ENCODE data around the gene APOBEC3A.
"Not testable (repeated sequence)": the region's sequence is repeated elsewhere in the genome, so short reads cannot be mapped to it uniquely, and the experiment has no call there.

The APOBEC3A gene

DNA sequence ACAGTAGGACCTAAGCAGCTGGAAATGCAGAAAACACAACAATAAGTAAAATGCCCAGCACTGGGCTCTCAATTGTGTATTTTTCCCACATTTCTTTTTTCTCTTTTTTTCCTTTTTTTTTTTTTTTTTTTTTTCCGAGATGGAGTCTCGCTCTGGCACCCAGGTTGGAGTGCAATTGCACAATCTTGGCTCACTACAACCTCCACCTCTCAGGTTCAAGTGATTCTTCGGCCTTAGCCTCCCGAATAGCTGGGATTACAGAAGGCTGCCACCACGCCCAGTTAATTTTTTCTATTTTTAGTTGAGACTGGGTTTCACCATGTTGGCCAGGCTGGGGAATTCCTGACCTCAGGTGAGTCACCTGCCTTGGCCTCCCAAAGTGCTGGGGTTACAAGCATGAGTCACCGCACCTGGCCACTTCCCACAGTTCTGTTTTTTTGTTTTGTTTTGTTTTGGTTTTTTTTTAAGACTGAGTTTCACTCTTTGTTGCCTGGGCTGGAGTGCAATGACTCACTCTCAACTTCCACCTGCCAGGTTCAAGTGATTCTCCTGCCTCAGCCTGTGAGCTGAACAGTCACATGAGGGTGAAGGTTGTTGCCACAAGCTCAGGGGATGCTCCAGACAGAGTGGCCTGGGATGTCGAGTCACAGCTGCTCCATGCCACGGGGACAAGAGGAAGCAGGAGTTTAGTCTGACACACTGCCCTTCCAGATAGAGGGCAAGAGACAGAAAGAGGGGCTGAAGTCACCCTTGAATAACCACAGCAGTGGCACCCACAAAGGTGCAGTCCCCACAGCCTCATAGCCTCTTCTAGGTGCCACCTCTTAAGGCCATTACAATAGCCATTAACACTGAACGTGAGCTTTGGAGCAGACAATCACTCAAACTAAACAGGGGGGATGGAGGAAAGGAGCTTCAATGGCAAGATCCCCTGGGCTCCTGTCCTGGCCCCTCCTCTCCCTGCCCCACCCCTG lies 27.7 kb downstream of the APOBEC3A start:
- not testable (repeated sequence) for H3K27me3 ChIP-seq (ENCODE audit: insufficient read depth, low read length); H3K9me3 ChIP-seq (ENCODE audit: insufficient read depth, low read depth, low read length); H3K9ac ChIP-seq (ENCODE audit: low read depth, low read length); H3K36me3 ChIP-seq (ENCODE audit: insufficient read depth, low read length); H3K4me3 ChIP-seq (ENCODE audit: low read length)
- Histone ChIP-seq H3K4me1 (ENCODE audit: insufficient read depth, low read length) (peaks cover 10% of the 10 kb centered on the region; the same call in 1 of the 2 replicates), H3K27ac (ENCODE audit: low read depth, low read length) (0 out of 2 replicates have a peak overlapping the region, but pooled peaks have one; percentile 35)
- WGBS: 88% methylated on average over 8 of the region's 9 CpGs

DNA sequence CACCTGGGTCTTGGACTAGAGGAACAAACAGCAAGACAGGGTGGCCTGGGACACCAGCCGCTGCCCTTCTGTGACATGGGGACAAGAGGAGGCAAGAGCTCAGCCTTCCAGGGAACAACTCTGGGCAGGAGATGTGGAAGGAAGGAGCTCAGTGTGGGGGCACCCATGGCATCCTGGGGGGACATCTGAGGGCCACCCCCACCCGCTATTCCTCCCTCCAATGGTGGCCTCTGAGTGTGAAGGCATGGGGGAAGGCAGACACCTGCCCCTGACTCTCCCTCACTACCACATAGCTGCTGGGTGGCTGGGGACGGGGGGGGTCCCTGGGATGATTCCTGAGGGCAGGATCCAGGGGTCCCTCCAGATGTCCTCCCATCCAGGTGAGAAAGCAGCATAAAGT lies 29.2 kb downstream of the APOBEC3A start:
- Histone ChIP-seq H3K27ac (ENCODE audit: low read depth, low read length) (no peak overlapping the region), H3K27me3 (ENCODE audit: insufficient read depth, low read length) (no peaks in the 10 kb centered on the region), H3K4me1 (ENCODE audit: insufficient read depth, low read length) (0 out of 2 replicates have a peak, but pooled peaks cover 1% of the 10 kb centered on the region), H3K9ac (ENCODE audit: low read depth, low read length) (no peak overlapping the region), H3K36me3 (ENCODE audit: insufficient read depth, low read length) (no peaks in the 10 kb centered on the region), H3K4me3 (ENCODE audit: low read length) (no peak overlapping the region), H3K9me3 (ENCODE audit: insufficient read depth, low read depth, low read length) (peaks cover 6% of the 10 kb centered on the region; the same call in 1 of the 2 replicates)
- WGBS: 95% methylated on average over 3 of the region's 3 CpGs

DNA sequence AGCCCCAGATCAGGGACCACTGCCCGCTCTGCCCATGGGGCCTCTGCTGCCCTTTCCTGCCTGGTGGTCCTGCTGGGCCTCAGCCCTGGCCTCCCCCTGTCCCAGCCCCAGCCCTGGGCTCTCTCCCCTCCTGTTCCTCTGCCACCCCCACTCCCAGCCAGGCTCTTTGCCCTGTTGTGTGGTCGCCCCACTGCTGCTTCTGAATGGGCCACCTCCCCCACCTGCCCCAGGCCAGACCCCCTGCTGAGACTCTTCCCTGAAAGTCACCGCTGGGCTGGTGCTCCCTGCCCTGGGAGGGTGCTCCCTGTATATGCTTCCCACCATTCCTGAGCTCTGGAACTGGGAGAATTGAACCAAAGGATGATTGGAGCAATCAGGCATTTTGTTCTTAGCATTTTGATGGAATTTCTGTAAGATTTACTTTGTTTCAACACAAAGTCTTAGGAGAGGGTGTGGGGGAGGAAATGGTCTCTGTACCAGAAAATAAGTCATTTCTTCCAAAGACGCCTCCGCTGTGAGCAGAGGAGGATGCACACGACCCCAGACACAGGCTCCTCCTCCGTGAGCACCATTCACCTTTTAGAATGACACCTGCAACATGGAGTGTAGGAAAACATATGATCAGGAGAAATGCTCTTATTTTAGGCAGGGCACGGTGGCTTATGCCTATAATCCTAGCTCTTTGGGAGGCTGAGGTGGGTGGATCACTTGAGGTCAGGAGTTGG lies 29.9 kb downstream of the APOBEC3A start:
- Histone ChIP-seq H3K27me3 (ENCODE audit: insufficient read depth, low read length) (no peaks in the 10 kb centered on the region), H3K27ac (ENCODE audit: low read depth, low read length) (no peak overlapping the region), H3K9ac (ENCODE audit: low read depth, low read length) (no peak overlapping the region), H3K4me1 (ENCODE audit: insufficient read depth, low read length) (0 out of 2 replicates have a peak, but pooled peaks cover under 1% of the 10 kb centered on the region), H3K9me3 (ENCODE audit: insufficient read depth, low read depth, low read length) (peaks cover 6% of the 10 kb centered on the region; the same call in 1 of the 2 replicates), H3K4me3 (ENCODE audit: low read length) (no peak overlapping the region), H3K36me3 (ENCODE audit: insufficient read depth, low read length) (no peaks in the 10 kb centered on the region)
- 74% methylated on average over 8 of the region's 8 CpGs for WGBS

DNA sequence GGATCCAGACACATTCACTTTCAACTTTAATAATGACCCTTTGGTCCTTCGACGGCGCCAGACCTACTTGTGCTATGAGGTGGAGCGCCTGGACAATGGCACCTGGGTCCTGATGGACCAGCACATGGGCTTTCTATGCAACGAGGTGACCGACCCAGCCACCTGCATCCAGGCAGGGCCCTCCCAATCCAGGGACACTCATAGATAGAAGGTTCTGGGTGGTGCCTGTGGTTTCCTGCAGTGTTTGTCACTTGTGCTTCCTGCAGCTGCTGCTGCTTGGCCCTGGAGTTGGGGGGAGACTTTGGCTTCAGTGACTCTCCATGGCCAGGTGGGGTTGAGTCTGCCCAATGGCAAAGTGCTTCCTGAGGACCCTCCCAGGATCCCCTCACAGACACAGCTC lies 32.1 kb downstream of the APOBEC3A start:
- Histone ChIP-seq H3K27me3 (ENCODE audit: insufficient read depth, low read length) (no peaks in the 10 kb centered on the region), H3K4me3 (ENCODE audit: low read length) (no peak overlapping the region), H3K4me1 (ENCODE audit: insufficient read depth, low read length) (peaks cover 3% of the 10 kb centered on the region; the same call in 1 of the 2 replicates), H3K9me3 (ENCODE audit: insufficient read depth, low read depth, low read length) (peaks cover 2% of the 10 kb centered on the region; the same call in 1 of the 2 replicates), H3K9ac (ENCODE audit: low read depth, low read length) (no peak overlapping the region), H3K27ac (ENCODE audit: low read depth, low read length) (no peak overlapping the region), H3K36me3 (ENCODE audit: insufficient read depth, low read length) (no peaks in the 10 kb centered on the region)
- WGBS: 96% methylated on average over 6 of the region's 6 CpGs

DNA sequence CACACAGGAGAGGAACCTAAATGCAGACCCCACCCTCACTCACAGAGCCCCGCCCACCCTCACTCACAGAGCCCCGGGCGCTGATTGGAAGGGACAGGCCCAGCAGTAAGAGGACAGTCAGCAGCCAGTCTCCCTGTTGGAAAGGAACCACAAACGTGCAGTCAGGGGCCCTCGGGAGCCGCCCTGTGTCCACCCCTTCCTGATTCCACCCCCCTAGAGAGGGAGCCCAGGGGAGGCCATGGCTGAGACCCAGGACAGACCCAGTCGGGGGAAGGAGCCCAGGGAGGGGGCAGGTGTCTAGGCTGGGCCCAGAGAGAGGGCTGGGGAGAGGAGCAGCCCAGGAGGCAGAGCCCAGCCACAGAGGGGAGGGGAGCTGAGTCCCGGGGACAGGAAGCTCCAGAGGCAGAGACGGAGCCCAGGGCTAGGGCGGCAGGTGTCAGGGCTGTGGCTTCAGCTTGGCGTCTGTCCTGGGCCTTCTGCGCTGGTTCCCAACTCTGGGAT lies 35.5 kb downstream of the APOBEC3A start:
- H3K27me3 ChIP-seq (ENCODE audit: insufficient read depth, low read length); H3K9me3 ChIP-seq (ENCODE audit: insufficient read depth, low read depth, low read length); H3K4me1 ChIP-seq (ENCODE audit: insufficient read depth, low read length); H3K9ac ChIP-seq (ENCODE audit: low read depth, low read length); H3K27ac ChIP-seq (ENCODE audit: low read depth, low read length); H3K36me3 ChIP-seq (ENCODE audit: insufficient read depth, low read length): not testable (repeated sequence)
- H3K4me3 ChIP-seq (ENCODE audit: low read length): 0 out of 2 replicates have a peak overlapping the region, but pooled peaks have one; percentile 8
- WGBS: 23% methylated on average over 9 of the region's 12 CpGs

DNA sequence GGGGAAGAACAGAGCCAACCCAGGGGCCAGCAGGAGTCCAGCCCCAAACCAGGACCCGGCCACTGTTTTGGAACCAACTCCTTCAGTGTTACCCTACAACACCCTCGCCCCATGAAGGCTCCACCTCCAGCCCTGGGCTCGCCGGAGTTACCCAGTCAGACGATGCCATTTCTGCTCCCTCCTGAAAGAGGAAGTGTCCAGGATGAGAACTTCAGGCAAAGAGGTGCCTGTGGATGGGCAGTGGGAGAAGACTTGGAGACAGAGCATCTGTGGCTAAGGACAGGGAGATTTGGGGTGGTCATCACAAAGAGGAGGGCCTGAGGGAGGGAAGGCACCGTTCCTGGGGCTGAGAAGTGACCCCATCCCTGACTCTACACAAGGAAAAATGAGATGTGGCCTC lies 38.7 kb downstream of the APOBEC3A start:
- H3K27ac ChIP-seq (ENCODE audit: low read depth, low read length): no peak overlapping the region
- no peaks in the 10 kb centered on the region for H3K9me3 ChIP-seq (ENCODE audit: insufficient read depth, low read depth, low read length)
- no peaks in the 10 kb centered on the region for H3K36me3 ChIP-seq (ENCODE audit: insufficient read depth, low read length)
- no peak overlapping the region for H3K4me3 ChIP-seq (ENCODE audit: low read length)
- peaks cover 3% of the 10 kb centered on the region; the same call in 1 of the 2 replicates for H3K4me1 ChIP-seq (ENCODE audit: insufficient read depth, low read length)
- H3K27me3 ChIP-seq (ENCODE audit: insufficient read depth, low read length): no peaks in the 10 kb centered on the region
- 95% methylated on average over 6 of the region's 6 CpGs for WGBS
- no peak overlapping the region for H3K9ac ChIP-seq (ENCODE audit: low read depth, low read length)

DNA sequence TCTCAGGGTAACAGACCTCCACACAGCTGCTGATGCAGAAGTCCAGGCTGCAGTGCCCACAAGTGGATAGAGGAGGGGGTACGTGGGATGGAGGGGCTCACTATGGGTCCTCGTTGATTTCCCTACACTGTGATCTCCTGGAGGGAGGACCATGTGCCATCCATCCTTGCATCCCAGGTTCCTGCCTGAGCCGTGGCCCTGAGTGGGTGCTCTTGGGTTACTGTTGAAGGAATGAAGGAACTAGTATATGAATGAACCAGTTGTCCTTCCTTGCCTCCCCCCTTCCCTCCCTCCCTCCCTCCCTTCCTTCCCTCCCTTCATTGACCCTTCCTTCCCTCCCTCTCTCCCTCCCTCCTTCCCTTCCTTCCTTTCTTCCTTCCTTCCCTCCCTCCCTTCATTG lies 40.1 kb downstream of the APOBEC3A start:
- Histone ChIP-seq H3K27me3 (ENCODE audit: insufficient read depth, low read length) (no peaks in the 10 kb centered on the region), H3K27ac (ENCODE audit: low read depth, low read length) (no peak overlapping the region), H3K9me3 (ENCODE audit: insufficient read depth, low read depth, low read length) (no peaks in the 10 kb centered on the region), H3K9ac (ENCODE audit: low read depth, low read length) (no peak overlapping the region), H3K4me3 (ENCODE audit: low read length) (no peak overlapping the region), H3K4me1 (ENCODE audit: insufficient read depth, low read length) (peaks cover 1% of the 10 kb centered on the region; the same call in 1 of the 2 replicates), H3K36me3 (ENCODE audit: insufficient read depth, low read length) (no peaks in the 10 kb centered on the region)
- WGBS: 86% methylated on average over 3 of the region's 3 CpGs

DNA sequence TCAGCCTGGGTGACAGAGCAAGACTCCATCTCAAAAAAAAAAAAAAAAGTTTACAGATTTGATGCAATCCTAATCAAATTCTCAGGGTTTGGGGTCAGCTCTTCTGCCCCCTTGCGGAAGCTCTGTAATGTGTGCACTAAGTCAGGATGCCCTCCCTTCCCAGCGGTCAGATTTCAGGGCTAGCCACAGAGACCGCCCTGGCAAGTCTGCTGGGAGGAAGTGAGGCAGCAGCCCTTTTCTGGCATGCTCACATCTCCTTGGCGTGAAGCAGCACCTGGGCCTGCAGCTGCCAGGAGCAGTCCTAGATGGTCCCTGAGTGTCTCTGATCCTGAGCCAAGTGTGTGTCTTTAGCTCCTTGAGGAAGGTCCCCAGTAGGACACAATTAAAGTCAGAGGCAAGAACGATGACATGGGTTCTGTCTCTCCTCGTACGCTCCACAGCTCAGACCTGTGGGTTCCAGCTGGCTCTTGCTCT lies 45.8 kb downstream of the APOBEC3A start:
- Histone ChIP-seq H3K27ac (ENCODE audit: low read depth, low read length) (no peak overlapping the region), H3K36me3 (ENCODE audit: insufficient read depth, low read length) (no peaks in the 10 kb centered on the region), H3K4me3 (ENCODE audit: low read length) (no peak overlapping the region), H3K27me3 (ENCODE audit: insufficient read depth, low read length) (no peaks in the 10 kb centered on the region), H3K4me1 (ENCODE audit: insufficient read depth, low read length) (peaks cover 3% of the 10 kb centered on the region), H3K9ac (ENCODE audit: low read depth, low read length) (no peak overlapping the region), H3K9me3 (ENCODE audit: insufficient read depth, low read depth, low read length) (no peaks in the 10 kb centered on the region)
- 47% methylated on average over 7 of the region's 7 CpGs for WGBS

DNA sequence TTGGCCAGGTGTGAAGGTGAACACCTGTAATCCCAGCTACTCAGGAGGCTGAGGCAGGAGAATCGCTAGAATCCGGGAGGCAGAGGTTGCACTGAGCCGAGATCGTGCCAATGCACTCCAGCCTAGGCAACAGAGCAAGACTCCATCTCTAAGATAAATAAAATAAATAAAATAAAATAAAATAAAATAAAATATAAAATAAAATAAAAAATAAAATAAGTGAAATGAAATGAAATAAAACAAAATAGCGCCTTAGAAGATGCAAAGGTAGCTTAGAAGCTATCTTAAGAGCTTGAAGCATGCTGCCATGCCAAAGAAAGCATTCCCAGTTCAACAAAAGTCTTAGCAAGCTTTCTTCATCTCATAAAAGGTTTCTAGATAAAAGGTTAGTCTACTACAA lies 49.8 kb downstream of the APOBEC3A start:
- 92% methylated on average over 5 of the region's 5 CpGs for whole genome bisulfite sequencing
- Histone ChIP-seq H3K4me1 (ENCODE audit: insufficient read depth, low read length) (peaks cover 3% of the 10 kb centered on the region), H3K4me3 (ENCODE audit: low read length) (no peak overlapping the region), H3K9me3 (ENCODE audit: insufficient read depth, low read depth, low read length) (no peaks in the 10 kb centered on the region), H3K36me3 (ENCODE audit: insufficient read depth, low read length) (no peaks in the 10 kb centered on the region), H3K27ac (ENCODE audit: low read depth, low read length) (no peak overlapping the region), H3K27me3 (ENCODE audit: insufficient read depth, low read length) (no peaks in the 10 kb centered on the region), H3K9ac (ENCODE audit: low read depth, low read length) (no peak overlapping the region)

DNA sequence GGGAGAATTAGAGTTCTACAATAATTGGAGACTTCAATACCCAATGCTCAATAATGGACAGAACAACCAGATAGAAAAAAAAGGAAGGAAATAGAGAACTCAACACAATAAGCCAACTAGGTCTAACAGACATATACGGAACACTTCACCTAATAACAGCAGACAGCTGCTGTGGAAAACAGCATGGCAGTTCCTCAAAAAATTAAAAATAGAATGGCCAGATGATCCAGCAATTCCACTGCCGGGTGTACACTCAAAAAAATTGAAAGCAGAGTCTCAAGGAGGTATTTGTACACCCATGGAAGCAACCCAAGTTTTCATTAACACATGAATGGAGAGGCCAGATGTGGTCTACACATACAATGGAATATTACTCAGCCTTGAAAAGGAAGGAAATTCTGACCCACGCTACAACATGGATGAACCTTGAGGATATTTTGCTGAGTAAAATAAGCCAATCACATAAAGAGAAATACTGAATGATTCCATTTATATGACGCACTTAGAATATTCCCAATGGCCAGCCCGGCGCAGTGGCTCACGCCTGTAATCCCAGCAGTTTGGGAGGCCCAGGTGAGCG lies 51.0 kb downstream of the APOBEC3A start:
- not testable (repeated sequence) for H3K9ac ChIP-seq (ENCODE audit: low read depth, low read length); H3K36me3 ChIP-seq (ENCODE audit: insufficient read depth, low read length); H3K4me3 ChIP-seq (ENCODE audit: low read length); H3K27me3 ChIP-seq (ENCODE audit: insufficient read depth, low read length); H3K9me3 ChIP-seq (ENCODE audit: insufficient read depth, low read depth, low read length); H3K27ac ChIP-seq (ENCODE audit: low read depth, low read length); H3K4me1 ChIP-seq (ENCODE audit: insufficient read depth, low read length)
- 97% methylated on average over 8 of the region's 8 CpGs for WGBS

Data from HUES64 (cell line).